HCT116 (cell line): ENCODE results near the gene ISG20. TPM values are rescaled to one million over a fixed set of nuclear protein-coding genes. Genes with fewer than 3 reads are reported as not detected.

Experiments used
- ATAC-seq: fragments of 200-7000 bp; cut with Tn5 transposase; 2 replicates; pipeline ENCODE4 v1.9.1; 2020; ENCODE audit warnings: mild to moderate bottlenecking, moderate library complexity
- BruUV-seq: library from RNA; stranded (reverse); fragments of 400-500 nt; replicated peaks from 2 replicates; lab custom pipeline; 2021; lab: Mats Ljungman, UMichigan
- CTCF ChIA-PET: fragments of 300-600 bp; sonication (Branson Sonifier 250); formaldehyde crosslinking; loops from one replicate; lab custom pipeline; 2021; ENCODE audit warnings: antibody characterized with exemption; lab: Charles Lee
- POLR2A ChIA-PET: fragments of 300-600, 350-600 bp; sonication (Branson Sonifier 250); formaldehyde crosslinking; loops from one replicate; lab custom pipeline; 2021; ENCODE audit warnings: antibody characterized with exemption; lab: Charles Lee
- RAD21 ChIA-PET, 2 experiments: fragments of 300-600 bp; sonication (Branson Sonifier 250); formaldehyde crosslinking; loops; one replicate each; lab custom pipeline; 2023; ENCODE audit warnings: low total read pairs in 2 of 2; ENCODE audit not compliant: uncharacterized antibody in 2 of 2, unreplicated experiment in 2 of 2, low non-redundant PET in 1 of 2; lab: Charles Lee
- DNase-seq: peaks from one replicate; pipeline ENCODE4 v3.0.0-alpha.2; 2010; ENCODE audit warnings: low read depth, low spot score
- H2AFZ ChIP-seq: fragments of 200-600 bp; shearing (Covaris generic), sonication (generic); 2 replicates; pipeline ENCODE4 v1.6.1; 2017; ENCODE audit warnings: low read depth, mixed run types, mixed read lengths, antibody characterized with exemption, low read length; ENCODE audit not compliant: poor library complexity, severe bottlenecking
- H3K27ac ChIP-seq: 2 replicates; pipeline ENCODE4 v1.5.1; 2012; ENCODE audit warnings: low read depth, low read length
- H3K27me3 ChIP-seq: fragments of 200-600 bp; sonication (generic); 2 replicates; pipeline ENCODE4 v1.6.1; 2016; ENCODE audit warnings: mixed run types, low read length, mixed read lengths; ENCODE audit not compliant: insufficient read depth
- H3K36me3 ChIP-seq, 2 experiments: fragments of 200-500 bp in 1 of 2; fragments of 200-600 bp in 1 of 2; sonication (Bioruptor generic) in 1 of 2; sonication (generic) in 1 of 2; 2 replicates each; pipeline versions ENCODE4 v1.5.1 to v1.6.1; 2014 to 2016; ENCODE audit warnings: low read length in 2 of 2, inconsistent platforms in 1 of 2, mixed read lengths in 1 of 2, mixed run types in 1 of 2; ENCODE audit not compliant: insufficient read depth in 2 of 2, control insufficient read depth in 1 of 2
- H3K4me1 ChIP-seq, 2 experiments: fragments of 200-600 bp in 1 of 2; sonication (generic) in 1 of 2; 2 replicates each; pipeline versions ENCODE4 v1.5.1 to v1.6.1; 2012 to 2017; ENCODE audit warnings: low read length in 2 of 2, inconsistent platforms in 1 of 2, mild to moderate bottlenecking in 1 of 2, mixed read lengths in 1 of 2, mixed run types in 1 of 2, moderate library complexity in 1 of 2; ENCODE audit not compliant: insufficient read depth in 2 of 2, control insufficient read depth in 1 of 2
- H3K4me2 ChIP-seq: fragments of 200-600 bp; sonication (generic); 2 replicates; pipeline ENCODE4 v1.6.1; 2017; ENCODE audit warnings: mixed run types, low read length, mixed read lengths
- H3K4me3 ChIP-seq, 2 experiments: fragments of 200-600 bp in 1 of 2; sonication (generic) in 1 of 2; replicated peaks in 1 of 2; 2 replicates each; pipeline ENCODE4 v1.5.1; 2011 to 2016; ENCODE audit warnings: low read length in 2 of 2, control low read depth in 1 of 2, low read depth in 1 of 2, mild to moderate bottlenecking in 1 of 2, mixed read lengths in 1 of 2, mixed run types in 1 of 2
- H3K79me2 ChIP-seq: fragments of 200-600 bp; sonication (generic); 2 replicates; pipeline ENCODE4 v1.6.1; 2017; ENCODE audit warnings: mild to moderate bottlenecking, mixed run types, low read length, moderate library complexity, mixed read lengths; ENCODE audit not compliant: insufficient read depth
- H3K9ac ChIP-seq: fragments of 200-600 bp; sonication (generic); 2 replicates; pipeline ENCODE4 v1.6.1; 2016; ENCODE audit warnings: low read length, mixed read lengths
- H3K9me2 ChIP-seq: fragments of 200-600 bp; sonication (generic), shearing (Covaris generic); 2 replicates; pipeline ENCODE4 v1.6.1; 2017; ENCODE audit warnings: mixed run types, mild to moderate bottlenecking, moderate library complexity; ENCODE audit not compliant: insufficient read depth
- H3K9me3 ChIP-seq, 2 experiments: fragments of 200-500 bp in 1 of 2; fragments of 200-600 bp in 1 of 2; sonication (Bioruptor generic) in 1 of 2; sonication (generic) in 1 of 2; 2 replicates each; pipeline ENCODE4 v1.6.1; 2014 to 2017; ENCODE audit warnings: low read length in 2 of 2, mixed read lengths in 2 of 2, inconsistent platforms in 1 of 2, low read depth in 1 of 2, mild to moderate bottlenecking in 1 of 2, mixed run types in 1 of 2, moderate library complexity in 1 of 2; ENCODE audit not compliant: control insufficient read depth in 1 of 2, insufficient read depth in 1 of 2
- H4K20me1 ChIP-seq: fragments of 200-600 bp; sonication (generic), shearing (Covaris generic); 2 replicates; pipeline ENCODE4 v1.6.1; 2017; ENCODE audit warnings: mixed run types, mild to moderate bottlenecking, moderate library complexity; ENCODE audit not compliant: insufficient read depth
- CBX3 ChIP-seq: IDR thresholded peaks from 2 replicates; pipeline ENCODE4 v1.6.1; 2012; ENCODE audit warnings: low read depth
- CEBPB ChIP-seq: IDR thresholded peaks from 2 replicates; pipeline ENCODE4 v1.6.1; 2012; ENCODE audit warnings: low read depth
- EGR1 ChIP-seq: IDR thresholded peaks from 2 replicates; pipeline ENCODE4 v1.6.1; 2012; ENCODE audit warnings: low read depth
- ELF1 ChIP-seq: IDR thresholded peaks from 2 replicates; pipeline ENCODE4 v1.6.1; 2012; ENCODE audit warnings: low read depth, borderline replicate concordance
- EZH2 ChIP-seq: fragments of 200-600 bp; sonication (generic); IDR thresholded peaks from 2 replicates; pipeline ENCODE4 v1.6.1; 2017; ENCODE audit warnings: antibody characterized with exemption, mixed run types
- EZH2phosphoT487 ChIP-seq: fragments of 200-600 bp; IDR thresholded peaks from 2 replicates; pipeline ENCODE4 v1.6.1; 2018; ENCODE audit warnings: antibody characterized with exemption, borderline replicate concordance
- FOSL1 ChIP-seq: IDR thresholded peaks from 2 replicates; pipeline ENCODE4 v1.6.1; 2012; ENCODE audit warnings: low read depth
- POLR2A ChIP-seq: IDR thresholded peaks from 2 replicates; pipeline ENCODE4 v1.7.0; 2011; ENCODE audit warnings: borderline replicate concordance; ENCODE audit not compliant: insufficient read depth, insufficient read length; ENCODE audit errors: extremely low read depth
- POLR2AphosphoS5 ChIP-seq: IDR thresholded peaks from 2 replicates; pipeline ENCODE4 v1.6.1; 2011; ENCODE audit warnings: mild to moderate bottlenecking, low read depth, low read length, moderate library complexity
- REST ChIP-seq: IDR thresholded peaks from 2 replicates; pipeline ENCODE4 v1.6.1; 2012; ENCODE audit warnings: low read depth
- SIN3A ChIP-seq: IDR thresholded peaks from 2 replicates; pipeline ENCODE4 v1.6.1; 2012; ENCODE audit warnings: low read depth
- TCF7L2 ChIP-seq: IDR thresholded peaks from 2 replicates; pipeline ENCODE4 v1.7.0; 2011; ENCODE audit warnings: borderline replicate concordance, inconsistent platforms; ENCODE audit not compliant: insufficient read depth, insufficient read length; ENCODE audit errors: extremely low read depth
- YY1 ChIP-seq: IDR thresholded peaks from 2 replicates; pipeline ENCODE4 v1.6.1; 2011; ENCODE audit warnings: low read length, low read depth, moderate library complexity, mild to moderate bottlenecking; ENCODE audit not compliant: insufficient replicate concordance; ENCODE audit errors: extremely low read depth
- ZFX ChIP-seq: fragments of 450-650 bp; IDR thresholded peaks from 2 replicates; pipeline ENCODE4 v1.6.1; 2017
- intact Hi-C: fragments of 100-400 bp; cut with micrococcal nuclease; formaldehyde crosslinking; loops from 2 replicates; pipeline ENCODE4 v1.10.0; 2022
- total RNA-seq: library from RNA; stranded (reverse); gene quantifications from one replicate; pipeline ENCODE4 v1.2.1, GENCODE V29; 2021; ENCODE audit not compliant: unreplicated experiment
- TF ChIP-seq, protein P1 (sequence below), 3 experiments: fragments of 200-600 bp in 1 of 3; sonication (generic) in 1 of 3; IDR thresholded peaks in 2 of 3; conservative IDR thresholded peaks in 1 of 3; 2 replicates each; pipeline ENCODE4 v1.5.1; 2012 to 2017; ENCODE audit warnings: low read depth in 2 of 3, low read length in 2 of 3, antibody characterized with exemption in 1 of 3, borderline replicate concordance in 1 of 3, control low read depth in 1 of 3, mild to moderate bottlenecking in 1 of 3, mixed read lengths in 1 of 3, mixed run types in 1 of 3, moderate library complexity in 1 of 3; ENCODE audit not compliant: insufficient read depth in 1 of 3
- TF ChIP-seq, protein P2 (sequence below): IDR thresholded peaks from 2 replicates; pipeline ENCODE4 v1.6.1; 2011; ENCODE audit warnings: mild to moderate bottlenecking, low read length, moderate library complexity; ENCODE audit not compliant: insufficient replicate concordance; ENCODE audit errors: extremely low read depth

Gene ISG20
- total RNA-seq, 1 experiment from 2014 or later = 11.0 TPM

DNA sequence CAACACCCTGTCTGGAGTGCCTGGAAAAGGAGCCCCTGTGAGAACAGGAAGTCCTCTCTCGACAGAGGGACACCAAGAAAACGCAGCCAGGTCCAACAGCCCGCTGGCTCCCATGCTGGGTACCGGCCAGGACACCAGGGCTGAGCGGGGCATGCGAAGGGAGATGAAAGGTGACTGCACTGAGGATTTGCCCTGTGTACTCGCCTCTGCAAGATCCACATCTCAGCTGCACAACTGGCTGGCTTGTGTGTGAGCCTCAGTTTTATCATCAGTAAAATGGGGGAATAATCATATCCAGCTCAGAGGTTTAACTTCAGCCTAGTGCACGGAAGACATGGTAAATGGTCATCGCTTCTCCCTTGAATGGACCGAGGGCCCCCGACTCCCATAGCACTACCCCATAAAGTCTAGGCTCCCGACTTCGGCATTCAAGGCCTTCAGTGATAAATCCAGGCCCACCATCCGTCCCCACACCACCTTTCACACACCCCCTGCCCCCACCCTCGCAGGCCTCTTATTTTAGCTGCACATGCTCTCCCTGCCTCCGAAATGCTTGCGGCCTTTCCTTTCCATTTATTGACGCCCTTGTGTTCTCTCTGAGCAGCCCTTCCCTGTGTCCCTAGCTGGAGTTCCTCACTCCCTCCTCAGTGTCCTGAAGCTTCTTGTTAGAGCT lies 15.8 kb downstream of the ISG20 start:
- Histone ChIP-seq H2AFZ (no peak overlapping the region), H3K4me2 (no peak overlapping the region), H4K20me1 (no peaks in the 10 kb centered on the region), H3K36me3 (no peaks in the 10 kb centered on the region), H3K27ac (no peak overlapping the region), H3K27me3 (no peaks in the 10 kb centered on the region), H3K79me2 (no peaks in the 10 kb centered on the region), H3K4me1 (peaks cover 9 to 16% of the 10 kb centered on the region in 2 experiments), H3K9ac (no peak overlapping the region), H3K9me2 (no peaks in the 10 kb centered on the region), H3K4me3 (no peak overlapping the region), H3K9me3 (no peaks in the 10 kb centered on the region)
- TF ChIP-seq SIN3A = no peak
- TF ChIP-seq TCF7L2 = no peak
- TF ChIP-seq FOSL1 = no peak
- TF ChIP-seq YY1 = no peak
- TF ChIP-seq EZH2phosphoT487 = no peak
- TF ChIP-seq CEBPB = no peak
- no peak for TF ChIP-seq POLR2A
- TF ChIP-seq POLR2AphosphoS5 = no peak
- no peak for TF ChIP-seq ELF1
- no peak for TF ChIP-seq CBX3
- TF ChIP-seq EZH2 = no peak
- no peak for TF ChIP-seq ZFX
- TF ChIP-seq, protein P1, sequence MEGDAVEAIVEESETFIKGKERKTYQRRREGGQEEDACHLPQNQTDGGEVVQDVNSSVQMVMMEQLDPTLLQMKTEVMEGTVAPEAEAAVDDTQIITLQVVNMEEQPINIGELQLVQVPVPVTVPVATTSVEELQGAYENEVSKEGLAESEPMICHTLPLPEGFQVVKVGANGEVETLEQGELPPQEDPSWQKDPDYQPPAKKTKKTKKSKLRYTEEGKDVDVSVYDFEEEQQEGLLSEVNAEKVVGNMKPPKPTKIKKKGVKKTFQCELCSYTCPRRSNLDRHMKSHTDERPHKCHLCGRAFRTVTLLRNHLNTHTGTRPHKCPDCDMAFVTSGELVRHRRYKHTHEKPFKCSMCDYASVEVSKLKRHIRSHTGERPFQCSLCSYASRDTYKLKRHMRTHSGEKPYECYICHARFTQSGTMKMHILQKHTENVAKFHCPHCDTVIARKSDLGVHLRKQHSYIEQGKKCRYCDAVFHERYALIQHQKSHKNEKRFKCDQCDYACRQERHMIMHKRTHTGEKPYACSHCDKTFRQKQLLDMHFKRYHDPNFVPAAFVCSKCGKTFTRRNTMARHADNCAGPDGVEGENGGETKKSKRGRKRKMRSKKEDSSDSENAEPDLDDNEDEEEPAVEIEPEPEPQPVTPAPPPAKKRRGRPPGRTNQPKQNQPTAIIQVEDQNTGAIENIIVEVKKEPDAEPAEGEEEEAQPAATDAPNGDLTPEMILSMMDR (IDR thresholded peaks at IDR 0.05 in 2 of 3, conservative IDR thresholded peaks at IDR 0.05 in 1 of 3; ENCODE audit: borderline replicate concordance in 1 of 3, insufficient read depth in 1 of 3, low read depth in 2 of 3, low read length in 2 of 3) = no peak
- TF ChIP-seq, protein P2, sequence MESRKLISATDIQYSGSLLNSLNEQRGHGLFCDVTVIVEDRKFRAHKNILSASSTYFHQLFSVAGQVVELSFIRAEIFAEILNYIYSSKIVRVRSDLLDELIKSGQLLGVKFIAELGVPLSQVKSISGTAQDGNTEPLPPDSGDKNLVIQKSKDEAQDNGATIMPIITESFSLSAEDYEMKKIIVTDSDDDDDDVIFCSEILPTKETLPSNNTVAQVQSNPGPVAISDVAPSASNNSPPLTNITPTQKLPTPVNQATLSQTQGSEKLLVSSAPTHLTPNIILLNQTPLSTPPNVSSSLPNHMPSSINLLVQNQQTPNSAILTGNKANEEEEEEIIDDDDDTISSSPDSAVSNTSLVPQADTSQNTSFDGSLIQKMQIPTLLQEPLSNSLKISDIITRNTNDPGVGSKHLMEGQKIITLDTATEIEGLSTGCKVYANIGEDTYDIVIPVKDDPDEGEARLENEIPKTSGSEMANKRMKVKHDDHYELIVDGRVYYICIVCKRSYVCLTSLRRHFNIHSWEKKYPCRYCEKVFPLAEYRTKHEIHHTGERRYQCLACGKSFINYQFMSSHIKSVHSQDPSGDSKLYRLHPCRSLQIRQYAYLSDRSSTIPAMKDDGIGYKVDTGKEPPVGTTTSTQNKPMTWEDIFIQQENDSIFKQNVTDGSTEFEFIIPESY = no peak
- no peak for TF ChIP-seq REST
- no peak for TF ChIP-seq EGR1
- CTCF ChIA-PET = interaction anchor here (7.1 kb wide), 1 partner anchor 180 kb away, joined by 82 read pairs; no protein-coding TSS in a partner anchor
- BruUV-seq = no TSS peak
- intact Hi-C loops = loop anchor here (5.0 kb wide), 1 partner anchor 243 kb away; the partner anchor contains the start of gene HAPLN3
- RAD21 ChIA-PET = no interaction called here
- ATAC-seq (no peak), DNase-seq (no peak)
- POLR2A ChIA-PET = interaction anchor here (0.8 kb wide), 1 partner anchor 16 kb away, joined by 5 read pairs; the partner anchor contains the start of gene ISG20
